ENCODE results near the gene ALKBH5.

ALKBH5 gene

GRCh38 chr17:18187821-18188761 is 4.5 kb downstream of the ALKBH5 start:
- Histone ChIP-seq H3K27ac (ENCODE audit: low read length) (no peak overlapping the region), H3K4me1 (ENCODE audit: control insufficient read depth, low read depth, low read length) (peaks cover 16% of the 10 kb centered on the region), H3K27me3 (ENCODE audit: control insufficient read depth, insufficient read depth, low read length) (no peaks in the 10 kb centered on the region), H3K9me3 (ENCODE audit: control insufficient read depth, low read depth, low read length) (no peaks in the 10 kb centered on the region), H3K36me3 (ENCODE audit: control insufficient read depth, low read depth, low read length) (peaks cover 25% of the 10 kb centered on the region), H3K4me3 (ENCODE audit: low read length) (no peak overlapping the region), H3K9ac (ENCODE audit: low read length) (no peak overlapping the region)

DNA sequence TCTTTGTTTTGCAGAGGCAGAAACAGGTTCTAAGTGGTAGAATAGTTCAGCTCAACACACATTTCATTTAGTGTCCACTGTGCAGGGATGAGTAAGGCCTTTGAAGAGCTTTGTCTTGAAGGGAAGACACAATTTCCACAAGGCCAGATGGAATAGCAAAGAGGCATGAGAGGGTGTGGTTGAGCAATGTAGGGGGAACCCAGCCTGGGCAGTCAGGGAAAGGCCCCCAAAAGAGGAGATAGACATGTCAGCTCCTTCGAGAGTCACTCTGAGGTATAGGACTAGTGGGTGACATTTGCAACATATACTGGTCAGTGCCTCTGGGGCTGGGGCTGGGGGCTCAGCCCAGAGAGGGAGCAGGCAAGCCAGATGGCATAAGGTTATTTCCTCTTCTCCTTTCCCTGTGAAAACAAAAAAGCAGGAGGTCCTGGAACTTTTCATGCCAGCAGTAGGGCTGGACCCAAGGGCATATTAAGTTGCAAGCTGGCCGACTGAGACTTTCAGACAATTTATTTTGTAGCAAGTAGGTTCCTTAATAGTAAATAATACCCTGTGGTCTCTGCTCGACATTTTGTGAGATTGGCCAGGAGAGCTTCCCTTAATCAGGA is 7.1 kb downstream of the ALKBH5 start:
- no peaks in the 10 kb centered on the region for H3K27me3 ChIP-seq (ENCODE audit: control insufficient read depth, insufficient read depth, low read length)

DNA sequence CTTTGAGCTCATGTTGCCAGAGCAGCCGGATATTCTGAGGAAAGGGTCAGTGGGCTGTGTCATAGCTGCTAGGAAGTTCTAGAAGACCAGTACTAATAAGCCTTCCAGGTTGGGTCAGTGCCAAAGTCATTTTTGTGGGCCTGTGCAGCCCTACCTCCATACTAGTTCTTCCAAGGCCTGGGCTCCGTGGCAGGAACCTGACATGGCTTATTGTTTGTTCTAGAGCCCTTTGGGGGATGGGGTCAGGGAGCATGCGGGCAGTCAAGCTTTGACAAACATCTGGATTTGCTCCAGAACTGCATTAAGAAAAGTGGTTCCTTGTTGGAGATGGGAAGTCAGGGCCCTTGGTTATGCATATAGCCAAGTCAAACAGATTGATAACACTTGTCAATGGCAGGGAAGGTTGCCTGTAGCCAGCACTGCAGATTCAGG is 7.6 kb downstream of the ALKBH5 start:
- H3K27ac ChIP-seq (ENCODE audit: low read length): no peak overlapping the region
- no peaks in the 10 kb centered on the region for H3K27me3 ChIP-seq (ENCODE audit: control insufficient read depth, insufficient read depth, low read length)
- peaks cover 43% of the 10 kb centered on the region for H3K36me3 ChIP-seq (ENCODE audit: control insufficient read depth, low read depth, low read length)
- H3K4me3 ChIP-seq (ENCODE audit: low read length): no peak overlapping the region
- H3K4me1 ChIP-seq (ENCODE audit: control insufficient read depth, low read depth, low read length): peaks cover 6% of the 10 kb centered on the region
- H3K9me3 ChIP-seq (ENCODE audit: control insufficient read depth, low read depth, low read length): no peaks in the 10 kb centered on the region
- H3K9ac ChIP-seq (ENCODE audit: low read length): no peak overlapping the region

More for the DNA sequence above, 7.1 kb downstream of the ALKBH5 start:
- H3K4me1 ChIP-seq (ENCODE audit: control insufficient read depth, low read depth, low read length): peaks cover 11% of the 10 kb centered on the region
- H3K4me3 ChIP-seq (ENCODE audit: low read length): no peak overlapping the region
- peaks cover 38% of the 10 kb centered on the region for H3K36me3 ChIP-seq (ENCODE audit: control insufficient read depth, low read depth, low read length)
- no peak overlapping the region for H3K27ac ChIP-seq (ENCODE audit: low read length)
- H3K9ac ChIP-seq (ENCODE audit: low read length): no peak overlapping the region
- H3K9me3 ChIP-seq (ENCODE audit: control insufficient read depth, low read depth, low read length): no peaks in the 10 kb centered on the region

DNA sequence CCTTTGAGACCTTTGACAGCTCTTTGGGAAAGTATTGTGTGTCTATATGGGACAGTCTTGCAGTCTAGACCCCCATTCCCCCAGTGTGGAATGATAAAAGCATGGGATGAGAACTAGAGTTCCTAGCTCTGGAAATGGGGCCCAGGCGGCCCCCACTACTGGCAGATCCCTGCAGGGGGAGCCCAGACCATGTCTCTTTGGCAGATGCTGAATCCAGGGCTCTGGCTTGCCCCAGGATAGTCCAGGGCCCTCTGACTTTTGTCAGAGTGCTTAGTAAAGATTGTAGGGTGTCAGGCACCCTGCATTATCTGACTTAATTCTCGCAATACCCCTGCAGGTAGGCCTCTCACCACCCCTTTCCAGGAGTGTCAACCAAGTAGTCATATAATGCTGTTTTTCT is 8.3 kb downstream of the ALKBH5 start:
- Histone ChIP-seq H3K36me3 (ENCODE audit: control insufficient read depth, low read depth, low read length) (peaks cover 43% of the 10 kb centered on the region), H3K4me3 (ENCODE audit: low read length) (no peak overlapping the region)

GRCh38 chr17:18194394-18194793 is 10.8 kb downstream of the ALKBH5 start:
- no peaks in the 10 kb centered on the region for H3K27me3 ChIP-seq (ENCODE audit: control insufficient read depth, insufficient read depth, low read length)
- H3K9ac ChIP-seq (ENCODE audit: low read length): no peak overlapping the region
- no peaks in the 10 kb centered on the region for H3K4me1 ChIP-seq (ENCODE audit: control insufficient read depth, low read depth, low read length)
- H3K4me3 ChIP-seq (ENCODE audit: low read length): no peak overlapping the region
- no peak overlapping the region for H3K27ac ChIP-seq (ENCODE audit: low read length)
- peaks cover 53% of the 10 kb centered on the region for H3K36me3 ChIP-seq (ENCODE audit: control insufficient read depth, low read depth, low read length)
- no peaks in the 10 kb centered on the region for H3K9me3 ChIP-seq (ENCODE audit: control insufficient read depth, low read depth, low read length)

More for the DNA sequence above, 8.3 kb downstream of the ALKBH5 start:
- no peak overlapping the region for H3K27ac ChIP-seq (ENCODE audit: low read length)
- no peak overlapping the region for H3K9ac ChIP-seq (ENCODE audit: low read length)
- no peaks in the 10 kb centered on the region for H3K4me1 ChIP-seq (ENCODE audit: control insufficient read depth, low read depth, low read length)
- no peaks in the 10 kb centered on the region for H3K27me3 ChIP-seq (ENCODE audit: control insufficient read depth, insufficient read depth, low read length)
- no peaks in the 10 kb centered on the region for H3K9me3 ChIP-seq (ENCODE audit: control insufficient read depth, low read depth, low read length)

DNA sequence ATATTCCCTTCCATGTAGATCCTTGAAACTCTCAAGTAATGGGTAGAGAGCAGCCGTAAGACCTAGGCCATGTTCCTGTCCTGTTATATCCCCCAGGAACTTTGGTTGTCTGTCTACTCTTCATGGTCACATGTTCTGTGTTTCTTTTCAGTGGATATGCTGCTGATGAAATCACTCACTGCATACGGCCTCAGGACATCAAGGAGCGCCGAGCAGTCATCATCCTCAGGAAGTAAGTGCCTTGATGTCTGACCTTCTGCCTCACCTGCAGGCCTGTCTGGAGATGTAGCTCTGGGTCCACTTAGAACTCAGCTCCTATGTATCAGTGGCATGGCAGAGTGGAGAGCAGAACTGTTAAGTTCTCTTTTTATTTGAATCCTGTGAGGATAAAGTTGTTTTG is 11.2 kb downstream of the ALKBH5 start:
- H3K36me3 ChIP-seq (ENCODE audit: control insufficient read depth, low read depth, low read length): peaks cover 54% of the 10 kb centered on the region
- H3K4me3 ChIP-seq (ENCODE audit: low read length): no peak overlapping the region
- no peaks in the 10 kb centered on the region for H3K9me3 ChIP-seq (ENCODE audit: control insufficient read depth, low read depth, low read length)
- H3K27me3 ChIP-seq (ENCODE audit: control insufficient read depth, insufficient read depth, low read length): no peaks in the 10 kb centered on the region
- no peak overlapping the region for H3K9ac ChIP-seq (ENCODE audit: low read length)
- H3K27ac ChIP-seq (ENCODE audit: low read length): no peak overlapping the region
- no peaks in the 10 kb centered on the region for H3K4me1 ChIP-seq (ENCODE audit: control insufficient read depth, low read depth, low read length)

- Histone ChIP-seq H3K36me3 (ENCODE audit: control insufficient read depth, low read depth, low read length) (peaks cover 54% of the 10 kb centered on the region), H3K27ac (ENCODE audit: low read length) (no peak overlapping the region), H3K9me3 (ENCODE audit: control insufficient read depth, low read depth, low read length) (no peaks in the 10 kb centered on the region), H3K27me3 (ENCODE audit: control insufficient read depth, insufficient read depth, low read length) (no peaks in the 10 kb centered on the region), H3K4me1 (ENCODE audit: control insufficient read depth, low read depth, low read length) (no peaks in the 10 kb centered on the region), H3K9ac (ENCODE audit: low read length) (no peak overlapping the region), H3K4me3 (ENCODE audit: low read length) (no peak overlapping the region)
Observed at GRCh38 chr17:18195246-18195645, 11.6 kb downstream of the ALKBH5 start.

DNA sequence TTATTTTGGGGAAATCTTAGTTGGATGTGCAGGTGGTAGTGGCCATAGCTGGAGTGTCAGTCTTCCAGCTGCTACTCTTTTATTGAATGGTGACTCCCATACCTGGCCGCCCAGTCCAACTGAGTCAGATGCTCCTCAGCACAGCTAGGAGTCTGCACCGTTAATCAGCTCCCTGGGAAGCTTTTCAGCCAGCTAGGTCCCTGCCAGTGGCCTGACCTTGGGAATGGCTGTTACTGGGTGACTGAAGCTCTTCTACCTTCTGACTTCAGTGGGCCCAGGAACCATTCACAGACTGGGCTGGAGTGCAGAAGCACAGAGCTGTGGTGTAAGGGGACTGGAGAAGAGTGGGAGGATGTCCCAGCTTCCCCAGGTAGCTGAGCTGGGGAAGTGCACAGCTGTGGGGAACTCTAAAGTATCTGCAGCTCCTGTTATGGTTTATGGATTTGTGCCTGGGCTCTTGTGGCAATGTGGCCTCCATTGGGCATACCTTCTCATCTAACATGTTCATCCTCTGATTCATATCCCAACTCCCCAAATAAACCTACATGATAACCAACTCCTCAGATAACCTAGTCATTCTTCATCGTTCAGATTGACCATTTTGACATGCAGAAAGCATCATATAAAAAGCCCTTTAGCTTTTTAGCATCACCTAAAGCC is 14.0 kb downstream of the ALKBH5 start:
- H3K9me3 ChIP-seq (ENCODE audit: control insufficient read depth, low read depth, low read length): no peaks in the 10 kb centered on the region
- no peak overlapping the region for H3K27ac ChIP-seq (ENCODE audit: low read length)
- H3K4me1 ChIP-seq (ENCODE audit: control insufficient read depth, low read depth, low read length): no peaks in the 10 kb centered on the region
- no peaks in the 10 kb centered on the region for H3K27me3 ChIP-seq (ENCODE audit: control insufficient read depth, insufficient read depth, low read length)
- no peak overlapping the region for H3K9ac ChIP-seq (ENCODE audit: low read length)
- no peak overlapping the region for H3K4me3 ChIP-seq (ENCODE audit: low read length)
- peaks cover 47% of the 10 kb centered on the region for H3K36me3 ChIP-seq (ENCODE audit: control insufficient read depth, low read depth, low read length)

- peaks cover 47% of the 10 kb centered on the region for H3K36me3 ChIP-seq (ENCODE audit: control insufficient read depth, low read depth, low read length)
- H3K4me3 ChIP-seq (ENCODE audit: low read length): no peak overlapping the region
- H3K9ac ChIP-seq (ENCODE audit: low read length): no peak overlapping the region
- no peak overlapping the region for H3K27ac ChIP-seq (ENCODE audit: low read length)
- H3K9me3 ChIP-seq (ENCODE audit: control insufficient read depth, low read depth, low read length): no peaks in the 10 kb centered on the region
- H3K27me3 ChIP-seq (ENCODE audit: control insufficient read depth, insufficient read depth, low read length): no peaks in the 10 kb centered on the region
- H3K4me1 ChIP-seq (ENCODE audit: control insufficient read depth, low read depth, low read length): no peaks in the 10 kb centered on the region
Observed at GRCh38 chr17:18198530-18198929, 14.9 kb downstream of the ALKBH5 start.

DNA sequence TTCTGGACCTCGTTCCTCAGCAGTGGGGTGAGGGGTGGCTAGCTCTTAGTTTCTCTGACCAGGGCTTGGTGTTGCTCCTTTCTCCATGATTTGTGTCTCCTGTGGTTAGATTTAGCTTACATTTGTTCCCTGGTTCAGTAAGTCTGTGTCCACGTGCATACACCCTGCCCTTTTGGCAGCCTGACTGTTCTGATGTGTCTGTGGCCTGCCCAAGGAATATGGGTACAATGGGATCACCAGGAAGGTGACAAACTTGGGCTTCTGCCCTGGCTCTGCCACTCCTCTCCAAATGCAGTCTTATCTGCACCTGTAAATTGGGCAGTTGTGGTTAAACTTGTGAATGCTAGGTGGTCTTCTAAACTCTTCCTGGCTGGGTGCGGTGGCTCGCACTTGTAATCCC is 17.5 kb downstream of the ALKBH5 start:
- no peak overlapping the region for H3K9ac ChIP-seq (ENCODE audit: low read length)
- peaks cover 38% of the 10 kb centered on the region for H3K36me3 ChIP-seq (ENCODE audit: control insufficient read depth, low read depth, low read length)
- H3K27ac ChIP-seq (ENCODE audit: low read length): no peak overlapping the region
- no peaks in the 10 kb centered on the region for H3K27me3 ChIP-seq (ENCODE audit: control insufficient read depth, insufficient read depth, low read length)
- no peak overlapping the region for H3K4me3 ChIP-seq (ENCODE audit: low read length)
- no peaks in the 10 kb centered on the region for H3K4me1 ChIP-seq (ENCODE audit: control insufficient read depth, low read depth, low read length)
- H3K9me3 ChIP-seq (ENCODE audit: control insufficient read depth, low read depth, low read length): no peaks in the 10 kb centered on the region

- Histone ChIP-seq H3K4me3 (ENCODE audit: low read length) (no peak overlapping the region), H3K27ac (ENCODE audit: low read length) (no peak overlapping the region), H3K36me3 (ENCODE audit: control insufficient read depth, low read depth, low read length) (peaks cover 29% of the 10 kb centered on the region)
Observed at GRCh38 chr17:18203308-18203707, 19.7 kb downstream of the ALKBH5 start.

More at GRCh38 chr17:18203308-18203707, 19.7 kb downstream of the ALKBH5 start:
- Histone ChIP-seq H3K9me3 (ENCODE audit: control insufficient read depth, low read depth, low read length) (no peaks in the 10 kb centered on the region), H3K27me3 (ENCODE audit: control insufficient read depth, insufficient read depth, low read length) (no peaks in the 10 kb centered on the region), H3K9ac (ENCODE audit: low read length) (no peak overlapping the region), H3K4me1 (ENCODE audit: control insufficient read depth, low read depth, low read length) (no peaks in the 10 kb centered on the region)
